ENCODE results near the gene PTPRN2. TPM values are rescaled to one million over a fixed set of nuclear protein-coding genes. Genes with fewer than 3 reads are reported as not detected.

The PTPRN2 gene
- total RNA-seq, 1 experiment from 2014 or later: 2.1 TPM

DNA sequence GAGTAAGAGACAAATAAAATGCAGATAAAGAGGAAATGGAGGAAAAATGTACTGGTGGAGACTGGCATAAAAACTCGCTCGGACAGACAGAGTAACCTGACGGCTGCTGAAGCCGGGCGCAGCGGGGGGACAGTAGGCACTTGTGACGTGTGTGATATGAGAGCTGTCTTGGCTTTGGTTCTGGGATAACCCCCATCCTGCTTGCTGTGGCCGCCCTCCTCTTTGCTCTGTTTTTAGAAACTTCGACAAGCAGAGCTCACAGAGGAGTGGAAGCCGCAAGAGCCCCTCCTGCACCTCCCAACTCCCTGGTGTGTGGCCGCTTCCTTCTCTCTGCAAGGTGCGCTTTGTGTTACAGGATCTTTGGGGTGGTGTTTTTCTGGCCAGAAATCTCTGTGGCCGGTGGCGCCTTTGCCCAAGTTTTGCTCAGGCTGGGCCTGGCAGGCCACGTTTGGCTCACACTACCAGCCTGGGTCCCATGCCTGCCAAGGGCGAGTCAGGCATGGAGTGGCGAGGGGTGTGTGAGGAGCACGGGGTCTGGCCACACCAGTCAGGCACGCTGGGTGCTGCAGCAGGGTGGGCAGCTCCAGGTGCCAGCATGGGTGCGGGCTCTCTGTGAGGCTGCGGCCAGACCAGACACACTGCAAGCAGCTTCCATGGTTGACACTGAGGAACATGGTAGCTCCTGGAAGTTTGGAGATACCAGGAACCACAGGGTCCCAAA lies 982.8 kb downstream of the PTPRN2 start:
- TF ChIP-seq CEBPB (IDR thresholded peaks at IDR 0.05; ENCODE audit: low read depth) (no peak), ELF1 (IDR thresholded peaks at IDR 0.05; ENCODE audit: borderline replicate concordance, low read depth) (no peak), EZH2 (IDR thresholded peaks at IDR 0.05) (no peak), EZH2phosphoT487 (IDR thresholded peaks at IDR 0.05; ENCODE audit: borderline replicate concordance) (no peak), RAD21 (IDR thresholded peaks at IDR 0.05; ENCODE audit: low read depth) (no peak), POLR2AphosphoS5 (IDR thresholded peaks at IDR 0.05; ENCODE audit: low read depth, low read length) (no peak), SIN3A (IDR thresholded peaks at IDR 0.05; ENCODE audit: low read depth) (no peak), EGR1 (IDR thresholded peaks at IDR 0.05; ENCODE audit: low read depth) (no peak), FOSL1 (IDR thresholded peaks at IDR 0.05; ENCODE audit: low read depth) (no peak), JUND (IDR thresholded peaks at IDR 0.05) (no peak), YY1 (IDR thresholded peaks at IDR 0.05; ENCODE audit: extremely low read depth, insufficient replicate concordance, low read depth, low read length) (no peak), CBX3 (IDR thresholded peaks at IDR 0.05; ENCODE audit: low read depth) (no peak)
- TF ChIP-seq, protein P1, sequence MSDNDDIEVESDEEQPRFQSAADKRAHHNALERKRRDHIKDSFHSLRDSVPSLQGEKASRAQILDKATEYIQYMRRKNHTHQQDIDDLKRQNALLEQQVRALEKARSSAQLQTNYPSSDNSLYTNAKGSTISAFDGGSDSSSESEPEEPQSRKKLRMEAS (IDR thresholded peaks at IDR 0.05): no peak
- TF ChIP-seq, protein P2, sequence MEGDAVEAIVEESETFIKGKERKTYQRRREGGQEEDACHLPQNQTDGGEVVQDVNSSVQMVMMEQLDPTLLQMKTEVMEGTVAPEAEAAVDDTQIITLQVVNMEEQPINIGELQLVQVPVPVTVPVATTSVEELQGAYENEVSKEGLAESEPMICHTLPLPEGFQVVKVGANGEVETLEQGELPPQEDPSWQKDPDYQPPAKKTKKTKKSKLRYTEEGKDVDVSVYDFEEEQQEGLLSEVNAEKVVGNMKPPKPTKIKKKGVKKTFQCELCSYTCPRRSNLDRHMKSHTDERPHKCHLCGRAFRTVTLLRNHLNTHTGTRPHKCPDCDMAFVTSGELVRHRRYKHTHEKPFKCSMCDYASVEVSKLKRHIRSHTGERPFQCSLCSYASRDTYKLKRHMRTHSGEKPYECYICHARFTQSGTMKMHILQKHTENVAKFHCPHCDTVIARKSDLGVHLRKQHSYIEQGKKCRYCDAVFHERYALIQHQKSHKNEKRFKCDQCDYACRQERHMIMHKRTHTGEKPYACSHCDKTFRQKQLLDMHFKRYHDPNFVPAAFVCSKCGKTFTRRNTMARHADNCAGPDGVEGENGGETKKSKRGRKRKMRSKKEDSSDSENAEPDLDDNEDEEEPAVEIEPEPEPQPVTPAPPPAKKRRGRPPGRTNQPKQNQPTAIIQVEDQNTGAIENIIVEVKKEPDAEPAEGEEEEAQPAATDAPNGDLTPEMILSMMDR (IDR thresholded peaks at IDR 0.05 in 2 of 3, conservative IDR thresholded peaks at IDR 0.05 in 1 of 3; ENCODE audit: borderline replicate concordance in 1 of 3, insufficient read depth in 1 of 3, low read depth in 2 of 3, low read length in 2 of 3): no peak
- H3K4me1 ChIP-seq (ENCODE audit: control insufficient read depth in 1 of 2, insufficient read depth in 2 of 2, low read length in 2 of 2): no peaks in the 10 kb centered on the region
- ChIA-PET POLR2A (no interaction called here), CTCF (no interaction called here), RAD21 (ENCODE audit: low non-redundant PET in 1 of 2, low total read pairs in 2 of 2, uncharacterized antibody in 2 of 2, unreplicated experiment in 2 of 2) (no interaction called here)
- no peak overlapping the region for H3K4me2 ChIP-seq (ENCODE audit: low read length)
- no peak overlapping the region for H3K27ac ChIP-seq (ENCODE audit: low read depth, low read length)
- no peaks in the 10 kb centered on the region for H3K27me3 ChIP-seq (ENCODE audit: insufficient read depth, low read length)
- no peak overlapping the region for H2AFZ ChIP-seq (ENCODE audit: low read depth, low read length, poor library complexity, severe bottlenecking)
- no peaks in the 10 kb centered on the region for H3K9me3 ChIP-seq (ENCODE audit: control insufficient read depth in 1 of 2, insufficient read depth in 1 of 2, low read depth in 1 of 2, low read length in 2 of 2)
- H3K79me2 ChIP-seq (ENCODE audit: insufficient read depth, low read length): no peaks in the 10 kb centered on the region
- intact Hi-C loops (cut with micrococcal nuclease): no loop called here
- ATAC-seq (no peak), DNase-seq (ENCODE audit: low read depth, low spot score) (no peak)
- no peak overlapping the region for H3K4me3 ChIP-seq (replicated peaks in 1 of 2; ENCODE audit: low read depth in 1 of 2, low read length in 2 of 2)
- no peaks in the 10 kb centered on the region for H3K9me2 ChIP-seq (ENCODE audit: insufficient read depth)
- H3K36me3 ChIP-seq (ENCODE audit: control insufficient read depth in 1 of 2, insufficient read depth in 2 of 2, low read length in 2 of 2): no peaks in the 10 kb centered on the region; a peak in 1 of 4 replicates
- no TSS peak for BruUV-seq (replicated peaks)
- no peak overlapping the region for H3K9ac ChIP-seq (ENCODE audit: low read length)
- H4K20me1 ChIP-seq (ENCODE audit: insufficient read depth): no peaks in the 10 kb centered on the region
